Measurements from ENCODE around the gene ACP1.

Gene ACP1

DNA sequence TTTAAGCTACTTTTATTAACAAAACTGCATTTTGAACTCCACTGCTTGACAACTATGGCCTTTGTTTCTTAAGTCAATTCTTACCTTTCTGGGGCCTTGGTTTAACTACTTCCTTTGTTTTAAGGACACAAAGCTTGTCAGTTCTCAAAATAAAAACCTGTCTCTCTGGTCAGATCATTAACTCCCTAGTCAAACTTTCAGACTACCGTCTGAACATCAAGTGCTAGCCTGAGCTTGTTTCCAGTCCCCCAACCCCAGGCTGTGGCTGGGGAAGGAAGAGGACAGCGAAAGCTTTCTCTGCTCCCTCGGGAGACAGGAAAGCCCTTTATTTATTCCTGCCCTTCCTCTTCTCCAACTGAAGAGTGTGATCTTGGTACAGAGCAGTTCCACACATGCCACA is 2.6 kb upstream of the ACP1 start:
- DNase-seq (ENCODE audit: extremely low read depth, low read depth), result no peak
- TF ChIP-seq, protein P1, sequence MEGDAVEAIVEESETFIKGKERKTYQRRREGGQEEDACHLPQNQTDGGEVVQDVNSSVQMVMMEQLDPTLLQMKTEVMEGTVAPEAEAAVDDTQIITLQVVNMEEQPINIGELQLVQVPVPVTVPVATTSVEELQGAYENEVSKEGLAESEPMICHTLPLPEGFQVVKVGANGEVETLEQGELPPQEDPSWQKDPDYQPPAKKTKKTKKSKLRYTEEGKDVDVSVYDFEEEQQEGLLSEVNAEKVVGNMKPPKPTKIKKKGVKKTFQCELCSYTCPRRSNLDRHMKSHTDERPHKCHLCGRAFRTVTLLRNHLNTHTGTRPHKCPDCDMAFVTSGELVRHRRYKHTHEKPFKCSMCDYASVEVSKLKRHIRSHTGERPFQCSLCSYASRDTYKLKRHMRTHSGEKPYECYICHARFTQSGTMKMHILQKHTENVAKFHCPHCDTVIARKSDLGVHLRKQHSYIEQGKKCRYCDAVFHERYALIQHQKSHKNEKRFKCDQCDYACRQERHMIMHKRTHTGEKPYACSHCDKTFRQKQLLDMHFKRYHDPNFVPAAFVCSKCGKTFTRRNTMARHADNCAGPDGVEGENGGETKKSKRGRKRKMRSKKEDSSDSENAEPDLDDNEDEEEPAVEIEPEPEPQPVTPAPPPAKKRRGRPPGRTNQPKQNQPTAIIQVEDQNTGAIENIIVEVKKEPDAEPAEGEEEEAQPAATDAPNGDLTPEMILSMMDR (IDR thresholded peaks at IDR 0.05; ENCODE audit: low read depth, low read length), result no peak

DNA sequence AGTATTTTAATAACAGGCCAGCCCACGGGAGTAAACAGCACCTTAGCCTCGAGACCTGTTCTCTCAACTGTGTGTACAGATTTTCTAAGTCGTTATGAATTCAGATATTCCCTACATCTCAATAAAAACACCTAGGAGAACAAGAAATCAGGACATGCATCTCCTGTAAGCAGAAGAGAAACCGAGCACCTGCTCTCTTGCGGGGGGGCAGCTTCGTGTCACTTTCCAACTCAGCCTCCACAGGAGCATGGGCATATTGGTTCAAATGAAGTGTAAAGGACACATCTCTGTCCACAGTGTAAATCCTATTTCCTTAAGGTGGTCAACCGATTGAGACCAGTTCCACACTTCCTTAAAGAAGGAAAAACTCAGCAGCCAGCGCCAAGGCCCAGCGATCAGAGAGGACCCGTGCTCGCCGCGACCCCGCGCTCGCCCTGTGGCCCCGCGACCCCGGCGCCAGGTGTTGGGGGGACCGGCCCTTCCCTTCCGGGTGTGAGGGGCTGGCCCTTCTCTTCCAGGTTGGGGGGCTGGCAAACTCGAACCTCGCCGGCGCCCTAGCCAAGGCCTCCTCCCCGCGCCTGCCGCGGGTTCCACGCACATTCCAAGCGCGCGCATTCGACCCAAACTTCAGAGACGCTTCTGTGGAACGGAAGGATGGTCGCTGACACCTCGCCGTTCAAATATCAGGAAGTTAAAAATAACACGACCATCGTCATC is 1.6 kb upstream of the ACP1 start:
- TF ChIP-seq, protein P1 (IDR thresholded peaks at IDR 0.05; ENCODE audit: low read depth, low read length), result no peak
- no peak for DNase-seq (ENCODE audit: extremely low read depth, low read depth)

DNA sequence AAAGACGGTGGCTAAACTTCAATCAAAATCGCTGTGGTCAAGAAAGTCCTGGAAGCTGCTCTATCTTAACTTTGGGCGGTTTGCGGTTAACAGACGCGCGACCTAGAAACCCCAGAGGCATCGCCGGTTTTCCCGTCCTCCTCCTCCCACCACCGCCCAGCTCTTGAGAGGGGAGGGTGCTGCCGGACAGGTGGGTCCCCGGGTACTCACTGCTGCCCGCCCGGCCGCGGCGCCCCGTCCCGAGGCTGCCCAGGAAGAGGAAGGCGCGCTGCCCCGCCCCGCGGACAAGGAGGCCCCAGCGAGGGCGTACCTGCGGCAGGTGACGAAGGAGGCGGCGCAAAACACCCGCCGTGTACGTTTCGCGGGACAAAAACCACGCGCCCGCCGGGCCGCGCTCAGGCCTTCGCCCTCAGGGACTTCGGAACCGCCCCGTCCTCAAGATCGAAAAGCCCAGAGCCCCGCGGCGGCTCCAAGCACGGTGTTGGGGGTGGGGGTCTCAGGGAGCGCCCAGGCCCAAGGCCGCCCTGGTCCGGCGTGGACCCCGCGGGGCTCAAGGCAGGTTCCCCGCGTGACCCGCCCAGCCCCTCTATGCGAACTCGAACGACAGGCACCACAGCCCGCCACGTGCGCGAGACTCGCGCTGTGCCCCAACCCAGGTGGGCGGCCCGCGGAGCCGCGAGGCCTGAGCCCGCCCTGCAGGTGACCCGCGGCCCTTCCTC is 814 bp upstream of the ACP1 start, which contains the start of gene SH3YL1:
SH3YL1 (minus strand) TSS at position 259 of the 719 bp plus-strand sequence; CDS start at position 211, 48 bp downstream.
- DNase-seq (ENCODE audit: extremely low read depth, low read depth), result no peak
- TF ChIP-seq, protein P1 (IDR thresholded peaks at IDR 0.05; ENCODE audit: low read depth, low read length), result no peak

DNA sequence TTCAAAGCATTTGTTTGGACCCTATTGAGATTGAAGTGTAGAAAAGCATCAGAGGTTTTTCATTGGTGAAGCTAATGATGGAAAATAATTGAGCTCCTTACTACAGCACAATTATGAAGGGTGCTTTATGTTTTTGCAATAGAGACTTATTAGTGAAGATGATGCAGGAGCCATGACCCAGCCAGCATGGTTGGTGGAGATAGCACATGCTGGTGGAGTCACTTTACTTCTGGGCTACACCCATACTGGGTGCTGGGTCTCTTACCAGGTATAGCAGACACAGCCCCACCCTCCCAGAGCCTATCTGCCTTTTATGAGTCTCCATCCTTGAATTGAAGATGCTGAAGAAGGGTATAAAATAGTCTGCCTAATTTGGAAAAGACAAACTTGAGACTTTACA is 3.6 kb downstream of the ACP1 start:
- DNase-seq (ENCODE audit: extremely low read depth, low read depth), result no peak
- TF ChIP-seq, protein P1 (IDR thresholded peaks at IDR 0.05; ENCODE audit: low read depth, low read length), result no peak

DNA sequence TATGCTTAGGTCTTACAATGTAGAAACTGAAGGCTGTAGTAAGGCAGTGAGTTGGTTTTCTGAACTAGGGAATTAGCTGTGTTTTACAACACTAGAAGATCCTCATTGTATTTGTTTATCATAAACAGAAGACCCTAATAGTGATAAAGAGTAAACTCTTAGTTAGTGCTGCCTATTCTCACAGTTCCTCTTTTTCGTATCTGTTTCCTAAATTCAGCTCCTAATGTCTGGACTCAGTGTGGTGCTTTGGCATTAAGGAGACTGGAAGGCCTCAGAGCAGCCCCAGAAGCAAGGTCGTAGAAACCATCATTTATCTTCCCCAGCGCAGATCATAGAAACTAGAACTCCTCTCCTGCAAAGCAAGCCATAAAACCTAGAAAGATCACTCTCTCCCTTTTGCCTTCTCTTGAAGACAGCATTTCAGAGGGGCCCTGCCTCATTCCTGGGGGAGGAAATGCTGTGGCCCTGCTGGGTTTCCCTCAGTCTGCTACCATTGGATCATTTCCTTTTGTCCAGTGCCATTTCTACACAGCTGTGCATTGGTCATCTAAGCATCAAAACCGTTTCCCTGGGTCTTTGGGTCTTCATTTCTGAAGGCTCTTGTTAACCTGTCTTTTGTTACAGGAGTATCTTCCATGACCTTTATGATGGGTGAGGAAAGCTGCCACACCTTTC is 4.7 kb downstream of the ACP1 start:
- no peak for DNase-seq (ENCODE audit: extremely low read depth, low read depth)
- TF ChIP-seq, protein P1 (IDR thresholded peaks at IDR 0.05; ENCODE audit: low read depth, low read length), result no peak

DNA sequence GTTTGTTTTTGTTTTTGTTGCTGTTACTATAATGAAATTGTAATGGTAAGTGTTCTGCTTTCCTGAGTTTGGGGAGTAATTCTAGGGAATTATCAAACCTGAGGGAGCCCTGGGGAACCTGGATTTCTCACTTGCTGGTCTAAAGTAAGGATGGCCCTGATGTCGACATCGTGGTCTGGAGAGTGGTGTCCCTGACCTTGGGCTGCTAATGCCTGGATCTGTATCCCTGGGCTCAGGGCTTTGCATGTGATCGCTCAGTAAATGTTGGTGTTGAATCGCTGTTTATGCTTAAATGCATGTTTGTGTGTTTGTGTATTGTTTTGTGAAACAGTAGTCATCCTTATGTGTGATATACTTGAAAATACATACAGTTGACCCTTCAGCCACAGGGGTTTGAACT is 6.1 kb downstream of the ACP1 start:
- DNase-seq (ENCODE audit: extremely low read depth, low read depth), result no peak
- TF ChIP-seq, protein P1 (IDR thresholded peaks at IDR 0.05; ENCODE audit: low read depth, low read length), result no peak

DNA sequence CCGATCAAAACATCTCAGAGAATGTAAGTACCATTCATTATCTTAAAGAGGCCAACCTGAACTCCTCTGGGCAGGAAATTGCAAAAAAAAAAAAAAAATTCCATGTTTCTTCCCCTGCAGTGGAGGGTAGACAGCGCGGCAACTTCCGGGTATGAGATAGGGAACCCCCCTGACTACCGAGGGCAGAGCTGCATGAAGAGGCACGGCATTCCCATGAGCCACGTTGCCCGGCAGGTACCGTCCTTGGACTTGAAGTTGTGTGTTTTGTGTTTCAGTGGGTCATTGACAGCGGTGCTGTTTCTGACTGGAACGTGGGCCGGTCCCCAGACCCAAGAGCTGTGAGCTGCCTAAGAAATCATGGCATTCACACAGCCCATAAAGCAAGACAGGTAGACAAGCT is 7.2 kb downstream of the ACP1 start:
- TF ChIP-seq, protein P1 (IDR thresholded peaks at IDR 0.05; ENCODE audit: low read depth, low read length), result no peak
- no peak for DNase-seq (ENCODE audit: extremely low read depth, low read depth)

All from AG09319 (cell line).